ENCODE results near the gene LRIG1.

LRIG1 gene

GRCh38 chr3:66401675-66402491, 98.9 kb downstream of the LRIG1 start:
- DNase-seq (ENCODE audit: low read depth) = no peak

- no peak for DNase-seq (ENCODE audit: low read depth)
These were observed 99.7 kb downstream of the LRIG1 start for GRCh38 chr3:66401157-66401550.

GRCh38 chr3:66400411-66401156, 100.2 kb downstream of the LRIG1 start:
- no peak for DNase-seq (ENCODE audit: low read depth)

- DNase-seq (ENCODE audit: low read depth) = no peak
These were observed 101.1 kb downstream of the LRIG1 start for GRCh38 chr3:66399529-66400232.

- peak; percentile 23 for DNase-seq (ENCODE audit: low read depth)
These were observed 102.4 kb downstream of the LRIG1 start for GRCh38 chr3:66398228-66399025.

GRCh38 chr3:66397745-66398144, 103.1 kb downstream of the LRIG1 start:
- DNase-seq (ENCODE audit: low read depth) = peak; percentile 79

GRCh38 chr3:66396888-66397287, 103.9 kb downstream of the LRIG1 start:
- no peak for DNase-seq (ENCODE audit: low read depth)

- DNase-seq (ENCODE audit: low read depth) = no peak
These were observed 104.6 kb downstream of the LRIG1 start for GRCh38 chr3:66396161-66396760.

- no peak for DNase-seq (ENCODE audit: low read depth)
These were observed 105.2 kb downstream of the LRIG1 start for GRCh38 chr3:66395635-66396034.

GRCh38 chr3:66394753-66395249, 106.0 kb downstream of the LRIG1 start:
- peak; percentile 86 for DNase-seq (ENCODE audit: low read depth)

- DNase-seq (ENCODE audit: low read depth) = peak; percentile 5
These were observed 106.6 kb downstream of the LRIG1 start for GRCh38 chr3:66394019-66394752.

GRCh38 chr3:66393333-66394005, 107.4 kb downstream of the LRIG1 start:
- DNase-seq (ENCODE audit: low read depth) = peak; percentile 96

GRCh38 chr3:66392966-66393332, 107.9 kb downstream of the LRIG1 start:
- no peak for DNase-seq (ENCODE audit: low read depth)

- DNase-seq (ENCODE audit: low read depth) = no peak
These were observed 108.3 kb downstream of the LRIG1 start for GRCh38 chr3:66392512-66392911.

GRCh38 chr3:66390013-66390412, 110.8 kb downstream of the LRIG1 start:
- DNase-seq (ENCODE audit: low read depth) = no peak

- DNase-seq (ENCODE audit: low read depth) = no peak
These were observed 113.7 kb downstream of the LRIG1 start for GRCh38 chr3:66386925-66387650.

GRCh38 chr3:66386011-66386924, 114.6 kb downstream of the LRIG1 start:
- no peak for DNase-seq (ENCODE audit: low read depth)

GRCh38 chr3:66385066-66385465, 115.8 kb downstream of the LRIG1 start:
- no peak for DNase-seq (ENCODE audit: low read depth)

Measured in amniotic epithelial cell (primary cell).